Measurements from ENCODE around the gene UNC13D. TPM values are rescaled to one million over a fixed set of nuclear protein-coding genes. Genes with fewer than 3 reads are reported as not detected.

The UNC13D gene
- total RNA-seq, 1 donor from 2014 or later, result 2.7 TPM

DNA sequence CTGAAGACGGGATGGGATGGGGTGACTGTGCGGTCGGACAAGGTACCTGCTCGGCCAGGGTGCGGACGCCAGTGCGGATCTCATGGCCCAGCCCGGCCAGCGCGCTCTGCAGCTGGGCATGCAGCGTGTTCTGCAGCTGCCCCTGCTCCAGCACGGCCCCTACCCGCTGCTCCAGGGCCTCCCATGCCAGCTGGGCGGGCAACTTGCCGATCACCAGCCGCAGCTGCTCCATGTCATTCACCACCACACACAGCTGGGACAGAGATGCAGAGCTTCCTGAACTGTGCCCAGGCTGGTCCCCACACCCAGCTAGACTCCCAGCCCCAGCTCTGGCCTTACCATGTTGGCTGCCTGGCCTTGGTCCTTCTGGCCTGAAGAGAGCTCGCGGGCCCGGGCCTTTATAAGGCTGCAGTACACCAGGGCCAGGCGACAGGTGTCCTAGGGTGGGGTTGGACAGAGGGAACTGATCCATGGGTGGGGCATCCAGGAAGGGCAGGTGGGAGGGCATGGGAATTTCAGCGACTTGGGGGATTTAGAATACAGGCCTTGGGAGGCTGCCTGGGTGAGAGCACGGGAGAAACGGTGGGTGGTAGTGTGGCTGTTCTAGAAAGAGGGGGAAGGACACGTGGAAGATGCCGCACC is 9.8 kb downstream of the UNC13D start:
- H3K4me3 ChIP-seq (ENCODE audit: insufficient read depth, low read depth, low read length), result no peak overlapping the region
- Mint-ChIP-seq H3K36me3 (ENCODE audit: low read depth, unreplicated experiment) (peaks cover 1% of the 10 kb centered on the region), H3K27ac (ENCODE audit: unreplicated experiment) (no peak overlapping the region), H3K27me3 (ENCODE audit: low read depth, unreplicated experiment) (peaks cover 6% of the 10 kb centered on the region), H3K4me3 (ENCODE audit: unreplicated experiment) (no peak overlapping the region), H3K9me3 (ENCODE audit: unreplicated experiment) (no peaks in the 10 kb centered on the region), H3K4me1 (ENCODE audit: low read depth, unreplicated experiment) (peaks cover 10% of the 10 kb centered on the region)
- H2AFZ ChIP-seq (ENCODE audit: low read depth, low read length), result no peak overlapping the region
- FAIRE-seq (no peak), DNase-seq (ENCODE audit: low read depth) (no peak)
- no peaks in the 10 kb centered on the region for H3K9me3 ChIP-seq (ENCODE audit: insufficient read depth, low read depth, low read length)
- H4K20me1 ChIP-seq (ENCODE audit: insufficient read depth, low read length), result no peaks in the 10 kb centered on the region
- no peak for TF ChIP-seq EZH2 (IDR thresholded peaks at IDR 0.05; ENCODE audit: insufficient read depth, low read length)
- H3K27me3 ChIP-seq (ENCODE audit: insufficient read depth, low read length), result no peaks in the 10 kb centered on the region
- H3K4me1 ChIP-seq (ENCODE audit: insufficient read depth, low read length), result peaks cover 5% of the 10 kb centered on the region
- no peak overlapping the region for H3K4me2 ChIP-seq (ENCODE audit: low read length)
- H3K36me3 ChIP-seq (ENCODE audit: insufficient read depth, low read length), result no peaks in the 10 kb centered on the region
- H3K27ac ChIP-seq (ENCODE audit: low read depth, low read length), result no peak overlapping the region
- no peak overlapping the region for H3K9ac ChIP-seq (ENCODE audit: low read length)
- no peaks in the 10 kb centered on the region for H3K79me2 ChIP-seq (ENCODE audit: insufficient read depth, low read length)

DNA sequence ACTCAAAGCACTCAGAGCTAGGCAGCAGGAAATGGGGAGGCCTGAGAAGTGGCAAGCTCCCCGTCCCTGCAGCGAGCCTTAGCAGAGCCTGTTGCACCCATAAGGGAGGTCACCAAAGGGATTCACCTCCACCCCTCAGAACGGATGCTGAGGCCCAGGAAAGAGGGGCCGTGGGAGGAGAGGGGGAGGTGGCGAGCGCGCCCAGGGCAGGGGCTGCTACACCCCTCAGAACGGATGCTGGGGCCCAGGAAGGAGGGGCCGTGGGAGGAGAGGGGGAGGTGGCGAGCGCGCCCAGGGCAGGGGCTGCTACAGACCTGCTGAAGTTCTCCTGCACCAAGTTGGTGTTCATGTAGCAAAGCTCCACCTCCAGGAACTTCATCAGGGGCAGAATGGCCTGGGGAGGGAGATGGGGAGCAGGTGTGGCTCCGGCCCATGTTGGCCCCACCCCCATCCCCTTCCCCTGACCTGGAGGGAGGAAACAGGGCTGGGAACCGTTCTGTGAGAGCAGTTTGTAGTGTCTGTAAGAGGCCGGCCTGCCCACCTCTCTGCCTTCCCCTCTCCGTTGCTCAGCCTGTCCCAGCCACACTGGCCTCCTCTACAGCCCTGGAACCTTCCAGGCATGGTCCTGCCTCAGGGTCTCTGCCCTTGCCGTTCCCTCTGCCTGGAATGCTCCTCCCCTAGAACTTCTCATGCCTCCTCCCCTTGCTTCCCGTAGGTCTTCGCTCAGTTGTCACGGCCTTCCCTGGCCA is 11.4 kb downstream of the UNC13D start:
- H3K27ac Mint-ChIP-seq (ENCODE audit: unreplicated experiment), result no peak overlapping the region
- Histone ChIP-seq H3K27ac (ENCODE audit: low read depth, low read length) (peak overlapping the region; percentile 32), H3K79me2 (ENCODE audit: insufficient read depth, low read length) (no peaks in the 10 kb centered on the region), H3K4me3 (ENCODE audit: insufficient read depth, low read depth, low read length) (no peak overlapping the region), H3K9ac (ENCODE audit: low read length) (peak overlapping the region; percentile 47), H3K4me2 (ENCODE audit: low read length) (peak overlapping the region; percentile 23), H3K27me3 (ENCODE audit: insufficient read depth, low read length) (no peaks in the 10 kb centered on the region), H3K9me3 (ENCODE audit: insufficient read depth, low read depth, low read length) (no peaks in the 10 kb centered on the region), H3K36me3 (ENCODE audit: insufficient read depth, low read length) (no peaks in the 10 kb centered on the region), H3K4me1 (ENCODE audit: insufficient read depth, low read length) (peaks cover 11% of the 10 kb centered on the region), H4K20me1 (ENCODE audit: insufficient read depth, low read length) (no peaks in the 10 kb centered on the region), H2AFZ (ENCODE audit: low read depth, low read length) (no peak overlapping the region)
- H3K4me3 Mint-ChIP-seq (ENCODE audit: unreplicated experiment), result peak overlapping the region; percentile 54
- TF ChIP-seq EZH2 (IDR thresholded peaks at IDR 0.05; ENCODE audit: insufficient read depth, low read length), result no peak
- TF ChIP-seq, protein P1, sequence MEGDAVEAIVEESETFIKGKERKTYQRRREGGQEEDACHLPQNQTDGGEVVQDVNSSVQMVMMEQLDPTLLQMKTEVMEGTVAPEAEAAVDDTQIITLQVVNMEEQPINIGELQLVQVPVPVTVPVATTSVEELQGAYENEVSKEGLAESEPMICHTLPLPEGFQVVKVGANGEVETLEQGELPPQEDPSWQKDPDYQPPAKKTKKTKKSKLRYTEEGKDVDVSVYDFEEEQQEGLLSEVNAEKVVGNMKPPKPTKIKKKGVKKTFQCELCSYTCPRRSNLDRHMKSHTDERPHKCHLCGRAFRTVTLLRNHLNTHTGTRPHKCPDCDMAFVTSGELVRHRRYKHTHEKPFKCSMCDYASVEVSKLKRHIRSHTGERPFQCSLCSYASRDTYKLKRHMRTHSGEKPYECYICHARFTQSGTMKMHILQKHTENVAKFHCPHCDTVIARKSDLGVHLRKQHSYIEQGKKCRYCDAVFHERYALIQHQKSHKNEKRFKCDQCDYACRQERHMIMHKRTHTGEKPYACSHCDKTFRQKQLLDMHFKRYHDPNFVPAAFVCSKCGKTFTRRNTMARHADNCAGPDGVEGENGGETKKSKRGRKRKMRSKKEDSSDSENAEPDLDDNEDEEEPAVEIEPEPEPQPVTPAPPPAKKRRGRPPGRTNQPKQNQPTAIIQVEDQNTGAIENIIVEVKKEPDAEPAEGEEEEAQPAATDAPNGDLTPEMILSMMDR (IDR thresholded peaks at IDR 0.05; ENCODE audit: insufficient read depth, low read depth, low read length), result no peak
- DNase-seq (ENCODE audit: low read depth) (no peak), FAIRE-seq (no peak)
- peaks cover 10% of the 10 kb centered on the region for H3K4me1 Mint-ChIP-seq (ENCODE audit: low read depth, unreplicated experiment)
- H3K9me3 Mint-ChIP-seq (ENCODE audit: unreplicated experiment), result no peaks in the 10 kb centered on the region
- H3K36me3 Mint-ChIP-seq (ENCODE audit: low read depth, unreplicated experiment), result peaks cover 1% of the 10 kb centered on the region
- H3K27me3 Mint-ChIP-seq (ENCODE audit: low read depth, unreplicated experiment), result peaks cover 6% of the 10 kb centered on the region

DNA sequence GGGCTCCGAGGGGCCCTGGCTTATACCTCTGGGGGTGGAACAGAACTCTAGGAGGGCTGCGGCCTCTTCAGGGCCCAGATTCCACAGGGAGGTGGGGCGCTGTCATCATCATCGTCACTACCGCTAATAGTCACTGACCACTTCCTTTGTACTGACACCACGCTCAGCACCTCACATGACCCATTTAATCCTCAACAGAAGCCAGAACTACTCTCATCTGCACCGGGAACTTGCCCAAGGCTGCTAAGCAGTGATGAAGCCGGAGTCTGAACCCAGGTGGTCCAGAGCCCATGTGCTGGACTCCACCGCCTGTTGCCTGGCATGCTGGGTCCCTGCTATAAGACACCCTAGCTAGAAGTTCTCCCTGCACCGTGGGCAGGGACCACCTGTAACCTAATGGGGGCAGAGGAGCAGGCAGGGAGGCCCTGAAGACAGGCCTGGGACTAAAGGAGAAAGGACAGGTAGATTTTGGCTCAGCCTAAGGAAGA is 12.0 kb downstream of the UNC13D start:
- no peak overlapping the region for H3K4me3 ChIP-seq (ENCODE audit: insufficient read depth, low read depth, low read length)

More for the DNA sequence above, 12.0 kb downstream of the UNC13D start:
- Histone ChIP-seq H3K9ac (ENCODE audit: low read length) (peak overlapping the region; percentile 47), H2AFZ (ENCODE audit: low read depth, low read length) (no peak overlapping the region), H3K9me3 (ENCODE audit: insufficient read depth, low read depth, low read length) (no peaks in the 10 kb centered on the region), H3K27ac (ENCODE audit: low read depth, low read length) (peak overlapping the region; percentile 32), H3K27me3 (ENCODE audit: insufficient read depth, low read length) (no peaks in the 10 kb centered on the region), H3K79me2 (ENCODE audit: insufficient read depth, low read length) (no peaks in the 10 kb centered on the region), H3K36me3 (ENCODE audit: insufficient read depth, low read length) (no peaks in the 10 kb centered on the region), H3K4me1 (ENCODE audit: insufficient read depth, low read length) (peaks cover 17% of the 10 kb centered on the region), H4K20me1 (ENCODE audit: insufficient read depth, low read length) (no peaks in the 10 kb centered on the region), H3K4me2 (ENCODE audit: low read length) (peak overlapping the region; percentile 23)
- Mint-ChIP-seq H3K36me3 (ENCODE audit: low read depth, unreplicated experiment) (no peaks in the 10 kb centered on the region), H3K4me3 (ENCODE audit: unreplicated experiment) (no peak overlapping the region), H3K27me3 (ENCODE audit: low read depth, unreplicated experiment) (peaks cover 6% of the 10 kb centered on the region), H3K9me3 (ENCODE audit: unreplicated experiment) (no peaks in the 10 kb centered on the region), H3K27ac (ENCODE audit: unreplicated experiment) (peak overlapping the region; percentile 58), H3K4me1 (ENCODE audit: low read depth, unreplicated experiment) (peaks cover 10% of the 10 kb centered on the region)
- DNase-seq (ENCODE audit: low read depth) (peak; percentile 89), FAIRE-seq (no peak)
- no peak for TF ChIP-seq EZH2 (IDR thresholded peaks at IDR 0.05; ENCODE audit: insufficient read depth, low read length)
- TF ChIP-seq, protein P1 (IDR thresholded peaks at IDR 0.05; ENCODE audit: insufficient read depth, low read depth, low read length), result no peak
